ENCODE data around the gene HUWE1. TPM values are rescaled to one million over a fixed set of nuclear protein-coding genes. Genes with fewer than 3 reads are reported as not detected.

HUWE1 gene
- total and polyA plus RNA-seq, 5 donors from 2014 or later: 7.3 to 204 (median 9.3) TPM

DNA sequence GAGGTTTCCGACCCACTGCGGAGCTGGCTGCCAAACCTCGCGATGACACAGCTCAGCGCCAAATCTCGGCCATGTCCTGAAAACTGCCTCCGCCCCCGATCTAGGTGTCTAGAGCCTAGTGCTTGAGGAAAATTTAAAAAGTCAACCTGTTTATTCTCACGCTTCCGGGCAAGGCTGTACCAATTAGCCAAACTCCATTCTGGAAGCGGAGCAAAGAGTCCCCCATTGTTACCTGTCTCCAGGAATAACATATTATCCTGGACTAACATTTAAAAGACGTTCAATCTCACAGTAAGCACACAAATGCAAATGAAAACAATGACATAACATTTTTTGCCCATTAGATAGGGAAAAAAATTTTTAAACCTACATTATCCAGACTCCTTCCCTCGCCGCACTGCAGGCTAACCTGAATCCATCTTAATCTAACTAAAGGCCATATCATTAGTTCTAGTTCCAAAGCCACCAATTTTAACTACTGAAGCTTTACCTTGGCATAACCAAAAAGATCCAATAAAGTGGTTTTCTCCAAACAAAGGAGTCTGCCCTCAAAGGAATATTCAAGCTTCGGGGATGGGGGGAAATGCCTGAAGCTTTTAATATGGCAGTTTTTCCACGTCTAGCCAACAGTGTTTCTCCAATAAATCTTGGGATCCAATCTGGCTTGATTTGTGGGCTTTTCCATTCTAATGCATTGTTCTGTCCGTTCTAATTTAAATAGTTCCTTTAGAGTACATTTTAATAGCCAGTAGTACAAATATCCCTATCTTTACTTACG is 1.9 kb downstream of the HUWE1 start:
- ATAC-seq (ENCODE audit: low read depth in 2 of 2) (no peak), DNase-seq (no peak)
- H3K36me3 ChIP-seq (ENCODE audit: control insufficient read depth, insufficient read depth, low read length): peaks cover 12% of the 10 kb centered on the region
- H3K4me3 Mint-ChIP-seq: peak overlapping the region; percentile 92 to 96 (median 94)
- H3K27me3 ChIP-seq (ENCODE audit: control insufficient read depth, insufficient read depth, low read length): no peaks in the 10 kb centered on the region
- H3K27ac Mint-ChIP-seq: peak overlapping the region; percentile 43 to 99 (median 96)
- H3K9me3 Mint-ChIP-seq: peaks cover 0 to 1% (median 0%) of the 10 kb centered on the region in 7 donors
- H3K9me3 ChIP-seq (ENCODE audit: control insufficient read depth in 2 of 2, low read length in 2 of 2): no peaks in the 10 kb centered on the region
- peaks cover 0 to 52% (median 24%) of the 10 kb centered on the region in 4 donors for H3K4me1 Mint-ChIP-seq
- H3K4me1 ChIP-seq (ENCODE audit: control insufficient read depth, insufficient read depth, low read length, poor library complexity, severe bottlenecking): peaks cover 18% of the 10 kb centered on the region
- peaks cover 5% of the 10 kb centered on the region for H3K27me3 Mint-ChIP-seq
- H3K27ac ChIP-seq (ENCODE audit: insufficient read depth, low read length, poor library complexity, severe bottlenecking): peak overlapping the region; percentile 94
- H3K4me3 ChIP-seq (ENCODE audit: low read depth, low read length): peak overlapping the region; percentile 90
- H3K36me3 Mint-ChIP-seq: peaks cover 6% of the 10 kb centered on the region

DNA sequence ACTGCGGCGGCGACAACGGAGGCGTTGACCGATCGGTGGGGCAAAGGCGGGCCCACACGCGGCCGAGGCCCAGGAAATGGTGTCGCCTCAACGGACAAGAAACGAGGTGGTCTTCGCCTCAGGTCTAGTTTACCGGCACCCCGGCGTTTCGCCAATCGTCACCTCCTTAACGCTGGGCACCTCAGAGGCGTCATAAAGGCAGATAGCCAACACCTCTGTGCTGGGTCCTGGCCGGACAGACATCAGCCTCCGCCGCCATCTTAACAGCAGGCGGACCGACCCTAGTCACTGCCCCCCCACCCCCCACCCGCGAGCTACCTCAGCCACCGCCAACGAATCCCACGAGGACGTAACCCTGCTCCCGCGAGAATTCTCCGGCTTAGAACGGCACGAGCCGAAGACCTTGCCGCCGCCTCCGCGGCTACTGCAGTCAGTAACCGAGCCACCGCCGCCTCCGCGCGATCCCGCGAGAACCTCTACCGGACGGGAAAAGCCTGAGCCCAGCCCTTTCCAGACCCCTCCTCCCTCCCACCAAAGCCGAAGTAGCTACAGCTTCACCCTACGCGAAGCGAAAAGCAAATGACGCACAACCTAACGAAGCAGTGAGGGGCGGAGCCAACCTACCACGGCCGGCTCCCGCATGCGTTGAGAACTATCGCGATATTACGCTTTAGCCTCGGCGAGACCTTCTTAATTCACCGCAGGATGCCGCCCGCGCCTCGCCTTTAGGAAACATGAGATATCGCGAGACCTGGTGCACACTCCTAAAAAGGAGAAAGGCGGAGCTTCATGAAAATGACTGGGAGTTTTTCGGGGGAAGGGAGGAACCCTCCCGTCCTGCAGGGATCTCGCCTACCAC is 2.7 kb downstream of the HUWE1 start:
- peak; percentile 86 to 97 (median 93) for DNase-seq
- Histone ChIP-seq H3K27ac (ENCODE audit: insufficient read depth, low read length, poor library complexity, severe bottlenecking) (peak overlapping the region; percentile 94), H3K4me3 (ENCODE audit: low read depth, low read length) (peak overlapping the region; percentile 90), H3K27me3 (ENCODE audit: control insufficient read depth, insufficient read depth, low read length) (no peaks in the 10 kb centered on the region), H3K4me1 (ENCODE audit: control insufficient read depth, insufficient read depth, low read length, poor library complexity, severe bottlenecking) (peaks cover 21% of the 10 kb centered on the region), H3K9me3 (ENCODE audit: control insufficient read depth in 2 of 2, low read length in 2 of 2) (no peaks in the 10 kb centered on the region), H3K36me3 (ENCODE audit: control insufficient read depth, insufficient read depth, low read length) (peaks cover 14% of the 10 kb centered on the region)
- Mint-ChIP-seq H3K4me1 (peaks cover 0 to 54% (median 27%) of the 10 kb centered on the region in 4 donors), H3K4me3 (peak overlapping the region; percentile 92 to 96 (median 94)), H3K9me3 (peaks cover 0 to 1% (median 0%) of the 10 kb centered on the region in 7 donors), H3K36me3 (peaks cover 6% of the 10 kb centered on the region), H3K27ac (peak overlapping the region; percentile 91 to 99 (median 96)), H3K27me3 (peaks cover 5% of the 10 kb centered on the region)
- ATAC-seq (ENCODE audit: low read depth in 2 of 2): peak; percentile 76 to 78

DNA sequence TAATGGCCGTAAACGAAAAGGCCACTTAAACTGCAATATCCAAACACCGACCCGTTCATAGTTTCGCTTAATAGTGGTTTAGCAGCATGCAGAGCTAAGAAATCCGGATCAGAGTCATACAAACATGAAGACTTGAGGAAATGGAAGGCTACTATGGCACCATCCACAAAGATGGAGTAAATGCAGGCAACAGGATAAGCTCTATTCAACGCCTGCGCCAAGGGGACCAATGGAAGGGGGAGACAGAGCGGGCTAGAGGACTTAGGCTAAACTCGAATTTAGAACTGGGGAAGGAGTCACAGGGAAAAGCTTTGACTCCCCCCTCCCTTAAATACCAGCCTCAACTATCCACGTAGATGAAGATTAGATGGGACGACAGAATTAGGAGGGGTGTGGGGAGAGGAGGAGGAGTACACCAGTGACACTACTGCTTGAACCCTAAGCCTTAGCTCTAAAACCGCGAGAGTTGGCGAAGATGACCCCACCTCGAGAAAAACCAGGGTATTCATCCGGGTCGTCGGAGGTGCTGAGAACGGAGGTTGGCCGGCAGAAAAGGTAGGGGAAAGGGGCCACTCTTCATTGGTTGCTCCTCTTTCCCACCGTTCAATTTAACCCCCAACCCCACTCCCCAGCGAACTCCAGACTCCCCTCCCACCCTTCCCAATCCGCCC is 3.5 kb downstream of the HUWE1 start:
- H3K9me3 Mint-ChIP-seq: peaks cover 0 to 1% (median 0%) of the 10 kb centered on the region in 7 donors
- ATAC-seq (ENCODE audit: low read depth in 2 of 2): no peak
- Histone ChIP-seq H3K27me3 (ENCODE audit: control insufficient read depth, insufficient read depth, low read length) (no peaks in the 10 kb centered on the region), H3K36me3 (ENCODE audit: control insufficient read depth, insufficient read depth, low read length) (peaks cover 18% of the 10 kb centered on the region), H3K27ac (ENCODE audit: insufficient read depth, low read length, poor library complexity, severe bottlenecking) (peak overlapping the region; percentile 94), H3K9me3 (ENCODE audit: control insufficient read depth in 2 of 2, low read length in 2 of 2) (no peaks in the 10 kb centered on the region), H3K4me1 (ENCODE audit: control insufficient read depth, insufficient read depth, low read length, poor library complexity, severe bottlenecking) (peaks cover 24% of the 10 kb centered on the region), H3K4me3 (ENCODE audit: low read depth, low read length) (peak overlapping the region; percentile 87)
- peaks cover 6% of the 10 kb centered on the region for H3K36me3 Mint-ChIP-seq
- H3K27me3 Mint-ChIP-seq: peaks cover 5% of the 10 kb centered on the region
- peaks cover 4 to 62% (median 32%) of the 10 kb centered on the region in 4 donors for H3K4me1 Mint-ChIP-seq
- peak overlapping the region; percentile 96 to 97 (median 96) for H3K27ac Mint-ChIP-seq
- DNase-seq: peak; percentile 33 to 65 (median 37)
- peak overlapping the region; percentile 92 to 96 (median 94) for H3K4me3 Mint-ChIP-seq

DNA sequence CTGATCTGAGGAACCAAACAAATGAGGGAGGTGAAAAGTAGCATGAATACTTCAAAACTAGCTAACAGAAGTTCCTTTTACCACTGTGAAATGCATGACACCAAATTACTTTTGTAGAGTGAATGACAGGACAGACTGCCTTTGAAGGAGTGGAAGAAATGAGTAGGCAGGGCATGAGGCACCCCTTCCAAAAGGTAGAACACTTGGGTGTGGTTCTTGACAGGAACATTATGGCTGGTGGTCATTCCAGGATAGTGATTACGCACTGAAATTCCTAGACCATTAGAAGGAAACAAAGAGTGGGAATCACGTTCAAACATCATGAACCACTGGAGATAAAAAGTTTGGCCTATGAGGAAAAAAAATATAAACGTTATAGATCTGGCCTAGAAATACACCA is 4.9 kb downstream of the HUWE1 start:
- H3K4me3 Mint-ChIP-seq: peak overlapping the region; percentile 2 to 94 (median 44)
- H3K4me1 Mint-ChIP-seq: peaks cover 6 to 66% (median 37%) of the 10 kb centered on the region in 4 donors
- H3K36me3 Mint-ChIP-seq: peaks cover 6% of the 10 kb centered on the region
- Histone ChIP-seq H3K4me3 (ENCODE audit: low read depth, low read length) (peak overlapping the region; percentile 87), H3K9me3 (ENCODE audit: control insufficient read depth in 2 of 2, low read length in 2 of 2) (no peaks in the 10 kb centered on the region), H3K4me1 (ENCODE audit: control insufficient read depth, insufficient read depth, low read length, poor library complexity, severe bottlenecking) (peaks cover 24% of the 10 kb centered on the region), H3K27me3 (ENCODE audit: control insufficient read depth, insufficient read depth, low read length) (no peaks in the 10 kb centered on the region), H3K27ac (ENCODE audit: insufficient read depth, low read length, poor library complexity, severe bottlenecking) (peak overlapping the region; percentile 94), H3K36me3 (ENCODE audit: control insufficient read depth, insufficient read depth, low read length) (peaks cover 20% of the 10 kb centered on the region)
- H3K9me3 Mint-ChIP-seq: peaks cover 0 to 1% (median 0%) of the 10 kb centered on the region in 7 donors
- ATAC-seq (ENCODE audit: low read depth in 2 of 2) (no peak), DNase-seq (peak in 1 of 3 donors; percentile 13)
- peaks cover 5% of the 10 kb centered on the region for H3K27me3 Mint-ChIP-seq
- H3K27ac Mint-ChIP-seq: no peak overlapping the region

DNA sequence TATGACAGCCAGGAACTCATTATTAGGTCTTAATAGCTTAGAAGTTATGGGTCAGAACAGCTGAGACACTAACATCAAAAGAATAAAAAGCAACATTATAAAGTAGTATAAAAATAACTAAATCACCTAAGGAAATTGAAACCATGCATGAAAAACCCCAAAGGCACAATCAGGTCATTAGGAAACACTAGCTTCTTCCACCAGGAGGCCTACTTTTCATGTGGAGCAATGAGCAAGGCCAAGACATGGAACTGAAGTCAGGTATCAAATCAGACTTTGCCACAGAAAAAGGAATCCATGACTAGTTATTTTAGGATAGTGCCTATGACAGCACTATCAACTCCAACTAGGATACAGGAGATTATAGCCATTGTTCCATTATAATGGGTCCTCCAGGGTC is 7.9 kb downstream of the HUWE1 start:
- Histone ChIP-seq H3K36me3 (ENCODE audit: control insufficient read depth, insufficient read depth, low read length) (peaks cover 36% of the 10 kb centered on the region), H3K4me3 (ENCODE audit: low read depth, low read length) (no peak overlapping the region), H3K9me3 (ENCODE audit: control insufficient read depth in 2 of 2, low read length in 2 of 2) (no peaks in the 10 kb centered on the region), H3K27me3 (ENCODE audit: control insufficient read depth, insufficient read depth, low read length) (no peaks in the 10 kb centered on the region), H3K4me1 (ENCODE audit: control insufficient read depth, insufficient read depth, low read length, poor library complexity, severe bottlenecking) (peaks cover 22% of the 10 kb centered on the region), H3K27ac (ENCODE audit: insufficient read depth, low read length, poor library complexity, severe bottlenecking) (peak overlapping the region; percentile 5)
- DNase-seq: peak in 2 of 3 donors; percentile 20 to 40
- no peak for ATAC-seq (ENCODE audit: low read depth in 2 of 2)
- Mint-ChIP-seq H3K4me3 (peak overlapping the region in 3 of 4 donors; percentile 14 to 50 (median 43)), H3K27me3 (no peaks in the 10 kb centered on the region), H3K27ac (no peak overlapping the region), H3K4me1 (peaks cover 13 to 59% (median 39%) of the 10 kb centered on the region in 4 donors), H3K36me3 (peaks cover 10% of the 10 kb centered on the region), H3K9me3 (no peaks in the 10 kb centered on the region)

DNA sequence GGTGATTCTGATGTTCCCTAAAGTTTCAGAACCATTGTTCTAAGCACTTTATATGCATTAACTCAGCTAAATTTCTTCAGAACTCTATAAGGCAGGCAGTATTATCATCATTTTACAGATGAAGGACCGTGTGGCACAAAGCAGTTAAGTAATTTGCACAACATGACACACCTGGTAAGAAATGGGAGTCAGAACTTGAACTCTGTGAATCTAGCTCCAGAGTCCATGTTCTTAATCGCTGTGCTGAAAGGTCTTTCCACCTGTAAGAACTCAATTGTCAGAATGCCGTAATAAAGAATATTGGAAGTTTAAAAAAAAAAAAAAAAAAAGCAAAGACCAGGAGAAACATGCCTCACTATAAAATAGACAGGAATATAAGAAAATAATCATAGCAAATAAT is 9.2 kb downstream of the HUWE1 start:
- ATAC-seq (ENCODE audit: low read depth in 2 of 2) (no peak), DNase-seq (no peak)
- peaks cover 14% of the 10 kb centered on the region for H3K4me1 ChIP-seq (ENCODE audit: control insufficient read depth, insufficient read depth, low read length, poor library complexity, severe bottlenecking)
- no peaks in the 10 kb centered on the region for H3K27me3 Mint-ChIP-seq
- H3K36me3 ChIP-seq (ENCODE audit: control insufficient read depth, insufficient read depth, low read length): peaks cover 40% of the 10 kb centered on the region
- H3K27me3 ChIP-seq (ENCODE audit: control insufficient read depth, insufficient read depth, low read length): no peaks in the 10 kb centered on the region
- H3K9me3 ChIP-seq (ENCODE audit: control insufficient read depth in 2 of 2, low read length in 2 of 2): no peaks in the 10 kb centered on the region
- no peak overlapping the region for H3K4me3 ChIP-seq (ENCODE audit: low read depth, low read length)
- H3K27ac ChIP-seq (ENCODE audit: insufficient read depth, low read length, poor library complexity, severe bottlenecking): no peak overlapping the region
- peak overlapping the region in 1 of 3 donors; percentile 16 for H3K27ac Mint-ChIP-seq
- H3K4me1 Mint-ChIP-seq: peaks cover 13 to 52% (median 35%) of the 10 kb centered on the region in 4 donors
- no peak overlapping the region for H3K4me3 Mint-ChIP-seq
- H3K36me3 Mint-ChIP-seq: peaks cover 10% of the 10 kb centered on the region
- H3K9me3 Mint-ChIP-seq: no peaks in the 10 kb centered on the region

DNA sequence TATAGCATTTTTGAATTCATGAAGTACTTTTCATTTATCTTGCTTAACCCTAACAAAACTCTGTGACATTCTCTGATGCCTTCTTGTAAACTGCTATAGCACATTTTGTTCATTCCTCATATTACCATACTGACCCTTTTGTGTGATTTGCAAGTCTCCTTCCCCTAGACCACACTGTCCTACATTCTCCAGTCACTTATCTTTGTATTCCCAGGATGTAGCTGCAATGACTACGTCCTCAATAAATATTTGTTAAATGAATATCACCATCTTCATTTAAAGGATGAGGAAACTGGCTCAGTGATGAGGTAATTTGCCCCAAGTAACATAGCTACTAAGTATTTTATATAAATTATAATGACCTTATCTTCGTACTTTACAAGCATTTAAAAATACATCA is 11.9 kb downstream of the HUWE1 start:
- H3K4me3 ChIP-seq (ENCODE audit: low read depth, low read length): no peak overlapping the region
- Mint-ChIP-seq H3K27me3 (no peaks in the 10 kb centered on the region), H3K4me1 (peaks cover 11 to 39% (median 25%) of the 10 kb centered on the region in 4 donors), H3K27ac (peak overlapping the region in 1 of 3 donors; percentile 32), H3K4me3 (no peak overlapping the region), H3K36me3 (peaks cover 4% of the 10 kb centered on the region), H3K9me3 (no peaks in the 10 kb centered on the region)
- ATAC-seq (ENCODE audit: low read depth in 2 of 2) (no peak), DNase-seq (no peak)
- no peaks in the 10 kb centered on the region for H3K27me3 ChIP-seq (ENCODE audit: control insufficient read depth, insufficient read depth, low read length)
- no peak overlapping the region for H3K27ac ChIP-seq (ENCODE audit: insufficient read depth, low read length, poor library complexity, severe bottlenecking)
- peaks cover 33% of the 10 kb centered on the region for H3K36me3 ChIP-seq (ENCODE audit: control insufficient read depth, insufficient read depth, low read length)
- no peaks in the 10 kb centered on the region for H3K9me3 ChIP-seq (ENCODE audit: control insufficient read depth in 2 of 2, low read length in 2 of 2)
- peaks cover 12% of the 10 kb centered on the region for H3K4me1 ChIP-seq (ENCODE audit: control insufficient read depth, insufficient read depth, low read length, poor library complexity, severe bottlenecking)

All from CD4-positive, CD25-positive, alpha-beta regulatory T cell (primary cell).